Prostate gland (tissue), 2 donors: ENCODE results near the gene ADAT3. TPM values are rescaled to one million over a fixed set of nuclear protein-coding genes. Genes with fewer than 3 reads are reported as not detected.

Experiments
- DNase-seq: peaks from one replicate; pipeline ENCODE4 v3.0.0-alpha.2; 2019; ENCODE audit warnings: low spot score
- H3K27ac ChIP-seq, 2 donors: fragments of 200-600 bp; sonication (generic); 2 replicates each; pipeline ENCODE4 v1.5.1; 2017 to 2019
- H3K27me3 ChIP-seq: fragments of 200-600 bp; sonication (generic); replicated peaks from 2 replicates; pipeline ENCODE4 v1.5.1; 2019; ENCODE audit not compliant: insufficient read depth
- H3K36me3 ChIP-seq, 2 donors: fragments of 200-600 bp; sonication (generic); 1 replicate in 1 of 2; 2 replicates in 1 of 2; pipeline versions ENCODE4 v1.5.1 to v1.8.1; 2017 to 2019
- H3K4me1 ChIP-seq: fragments of 200-600 bp; sonication (generic); replicated peaks from 2 replicates; pipeline ENCODE4 v1.5.1; 2019
- H3K4me3 ChIP-seq, 2 donors: fragments of 200-600 bp; sonication (generic); 2 replicates each; pipeline ENCODE4 v1.5.1; 2017 to 2019
- H3K9me3 ChIP-seq: fragments of 200-600 bp; sonication (generic); 2 replicates; pipeline ENCODE4 v1.5.1; 2017
- CTCF ChIP-seq, 4 experiments: fragments of 200-600 bp in 2 of 4; fragments of 450-650 bp in 2 of 4; sonication (generic) in 2 of 4; IDR thresholded peaks; 1 replicate in 3 of 4; 2 replicates in 1 of 4; pipeline ENCODE4 v1.5.1; 2016 to 2019; ENCODE audit warnings: antibody characterized with exemption in 4 of 4, mild to moderate bottlenecking in 2 of 4, moderate library complexity in 2 of 4
- POLR2A ChIP-seq: fragments of 450-650 bp; IDR thresholded peaks from one replicate; pipeline ENCODE4 v1.6.1; 2016; ENCODE audit warnings: antibody characterized with exemption, mild to moderate bottlenecking
- POLR2AphosphoS5 ChIP-seq: sonication (generic); formaldehyde crosslinking; IDR thresholded peaks from one replicate; pipeline ENCODE4 v1.6.1; 2017; ENCODE audit warnings: antibody characterized with exemption
- WGBS: methylation state at CpG from one replicate; pipeline ENCODE4 v1.1.5; 2018; 5-methylcytosine and 5-hydroxymethylcytosine counted together
- intact Hi-C: fragments of 100-400 bp; cut with DNase I; formaldehyde crosslinking; loops from one replicate; pipeline ENCODE4 v1.14.2; 2022
- total RNA-seq, 2 donors: library from RNA; depleted of rRNA; stranded (reverse); fragments of >200 nt; gene quantifications; one replicate each; pipeline ENCODE4 v1.1.0, GENCODE V29; 2016

ADAT3 gene
- total RNA-seq, 2 donors from 2014 or later: 17.3 to 25.1 TPM

DNA sequence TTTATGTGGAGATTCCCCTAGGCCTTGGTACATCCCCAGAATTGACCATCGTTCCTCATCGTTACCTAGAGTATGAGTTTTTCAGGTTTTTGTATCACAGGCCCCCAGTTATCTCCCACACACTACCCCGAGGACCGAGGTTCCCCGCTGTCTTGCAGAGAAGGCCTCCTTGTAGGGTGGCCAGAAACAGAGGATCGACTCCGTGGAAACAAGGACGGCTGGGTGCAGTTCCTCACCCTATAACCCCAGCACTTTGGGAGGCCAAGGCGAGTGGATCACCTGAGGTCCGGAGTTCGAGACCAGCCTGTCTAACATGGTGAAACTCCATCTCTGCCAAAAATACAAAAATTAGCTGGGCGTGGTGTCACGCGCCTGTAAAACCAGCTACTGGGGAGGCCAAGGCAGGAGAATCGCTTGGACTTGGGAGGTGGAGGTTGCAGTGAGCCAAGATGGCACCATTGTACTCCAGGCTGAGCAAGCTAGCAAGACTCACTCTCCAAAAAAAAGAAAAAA, 720 bp downstream of the ADAT3 start:
- H3K27ac ChIP-seq: peak overlapping the region; percentile 92
- peaks cover 15% of the 10 kb centered on the region for H3K4me1 ChIP-seq
- intact Hi-C loops: no loop called here
- no peaks in the 10 kb centered on the region for H3K27me3 ChIP-seq
- H3K9me3 ChIP-seq: no peaks in the 10 kb centered on the region
- TF ChIP-seq CTCF (IDR thresholded peaks at IDR 0.05): no peak
- TF ChIP-seq POLR2AphosphoS5: no peak
- no peak for TF ChIP-seq POLR2A
- DNase-seq: no peak
- WGBS: 64% methylated on average over 15 of the region's 15 CpGs
- no peaks in the 10 kb centered on the region for H3K36me3 ChIP-seq
- H3K4me3 ChIP-seq: peak overlapping the region; percentile 59 to 83

DNA sequence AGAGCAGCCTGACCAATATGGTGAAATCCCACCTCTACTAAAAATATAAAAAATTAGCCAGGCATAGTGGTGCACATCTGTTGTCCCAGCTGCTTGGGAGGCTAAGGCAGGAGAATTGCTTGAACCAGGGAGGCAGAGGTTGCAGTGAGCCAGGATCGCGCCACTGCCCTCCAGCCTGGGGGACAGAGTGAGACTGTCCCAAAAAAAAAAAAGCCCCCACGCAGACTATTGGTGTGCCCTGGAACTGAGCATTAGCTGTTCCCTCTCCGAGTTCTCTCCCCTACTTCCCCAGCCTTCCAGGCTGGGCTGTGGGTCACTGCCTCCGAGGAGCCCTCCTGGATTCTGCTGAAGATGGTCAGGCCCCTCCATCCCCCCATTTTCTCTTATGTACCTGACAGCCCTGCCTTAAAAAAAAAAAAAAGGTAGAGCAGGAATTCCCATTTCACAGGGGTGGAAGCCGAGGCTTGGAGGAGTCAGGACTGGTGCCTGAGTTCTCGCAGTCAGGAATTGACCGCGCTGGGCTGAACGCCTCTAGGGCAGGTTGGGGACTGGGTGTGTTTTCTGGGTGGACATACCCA, 1.9 kb downstream of the ADAT3 start:
- Histone ChIP-seq H3K27me3 (no peaks in the 10 kb centered on the region), H3K4me3 (peak overlapping the region in 1 of 2 donors; percentile 19), H3K27ac (peak overlapping the region; percentile 71 to 75), H3K36me3 (no peaks in the 10 kb centered on the region), H3K9me3 (no peaks in the 10 kb centered on the region), H3K4me1 (peaks cover 15% of the 10 kb centered on the region)
- 87% methylated on average over 10 of the region's 10 CpGs for WGBS
- DNase-seq: no peak
- intact Hi-C loops: no loop called here
- TF ChIP-seq CTCF (IDR thresholded peaks at IDR 0.05): no peak
- TF ChIP-seq POLR2A: no peak
- no peak for TF ChIP-seq POLR2AphosphoS5

- Histone ChIP-seq H3K4me1 (peaks cover 15% of the 10 kb centered on the region), H3K27me3 (no peaks in the 10 kb centered on the region), H3K36me3 (peaks cover 0 to 1% of the 10 kb centered on the region in 2 donors), H3K9me3 (no peaks in the 10 kb centered on the region), H3K27ac (peak overlapping the region; percentile 71 to 75), H3K4me3 (peak overlapping the region; percentile 3 to 19)
- intact Hi-C loops: no loop called here
- TF ChIP-seq POLR2A (peak; percentile 30), POLR2AphosphoS5 (no peak), CTCF (IDR thresholded peaks at IDR 0.05) (no peak)
- DNase-seq: no peak
- WGBS: 53% methylated on average over 27 of the region's 43 CpGs
These were observed 2.6 kb downstream of the ADAT3 start for GRCh38 chr19:1907563-1908363.

DNA sequence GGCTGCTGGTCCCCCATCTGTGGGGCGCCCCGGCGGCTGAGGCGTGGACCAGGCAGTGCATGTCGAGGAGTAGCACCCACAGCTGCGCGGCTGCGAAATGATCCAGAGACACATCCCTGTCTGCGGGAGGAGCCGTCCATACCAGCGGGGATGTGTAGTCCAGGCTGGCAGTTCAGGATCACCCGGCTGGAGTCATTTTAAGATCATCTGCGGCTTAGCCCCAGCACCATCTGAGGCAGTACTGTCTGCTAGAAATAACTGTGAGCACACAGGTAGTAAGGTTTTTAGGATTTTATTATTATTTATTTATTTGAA, 3.1 kb downstream of the ADAT3 start:
- peak overlapping the region; percentile 71 to 75 for H3K27ac ChIP-seq
- peaks cover 15% of the 10 kb centered on the region for H3K4me1 ChIP-seq
- 79% methylated on average over 13 of the region's 13 CpGs for WGBS
- DNase-seq: no peak
- TF ChIP-seq POLR2AphosphoS5 (no peak), POLR2A (no peak)
- H3K36me3 ChIP-seq: peaks cover 0 to 5% of the 10 kb centered on the region in 2 donors
- intact Hi-C loops: no loop called here
- H3K4me3 ChIP-seq: peak overlapping the region in 1 of 2 donors; percentile 19
- H3K27me3 ChIP-seq: no peaks in the 10 kb centered on the region
- no peaks in the 10 kb centered on the region for H3K9me3 ChIP-seq

- Histone ChIP-seq H3K4me1 (peaks cover 15% of the 10 kb centered on the region), H3K4me3 (no peak overlapping the region), H3K27ac (no peak overlapping the region), H3K27me3 (no peaks in the 10 kb centered on the region), H3K9me3 (no peaks in the 10 kb centered on the region), H3K36me3 (peaks cover 0 to 5% of the 10 kb centered on the region in 2 donors)
- intact Hi-C loops: no loop called here
- TF ChIP-seq CTCF (IDR thresholded peaks at IDR 0.05) (no peak), POLR2AphosphoS5 (no peak), POLR2A (no peak)
- WGBS: 64% methylated on average over 10 of the region's 10 CpGs
- no peak for DNase-seq
These were observed 4.5 kb downstream of the ADAT3 start for GRCh38 chr19:1909761-1910080.
